Right renal cortex interstitium (tissue), 3 donors: ENCODE measurements around the gene UBE2U. TPM values are rescaled to one million over a fixed set of nuclear protein-coding genes. Genes with fewer than 3 reads are reported as not detected.
"Not testable (repeated sequence)": the region's sequence is repeated elsewhere in the genome, so short reads cannot be mapped to it uniquely, and the experiment has no call there.

ENCODE experiments used
- DNase-seq, 3 donors: peaks; one replicate each; pipeline ENCODE4 v3.0.0-alpha.2; 2013; ENCODE audit warnings: low read depth in 3 of 3, low spot score in 2 of 3
- polyA plus RNA-seq, 3 donors: library from polyadenylated mRNA; unstranded; fragments of 120-200 nt; gene quantifications; one replicate each; pipeline ENCODE4 v1.2.1, GENCODE V29; 2013; ENCODE audit not compliant: insufficient read length in 3 of 3

Gene UBE2U
- polyA plus RNA-seq, 3 donors = not detected

DNA sequence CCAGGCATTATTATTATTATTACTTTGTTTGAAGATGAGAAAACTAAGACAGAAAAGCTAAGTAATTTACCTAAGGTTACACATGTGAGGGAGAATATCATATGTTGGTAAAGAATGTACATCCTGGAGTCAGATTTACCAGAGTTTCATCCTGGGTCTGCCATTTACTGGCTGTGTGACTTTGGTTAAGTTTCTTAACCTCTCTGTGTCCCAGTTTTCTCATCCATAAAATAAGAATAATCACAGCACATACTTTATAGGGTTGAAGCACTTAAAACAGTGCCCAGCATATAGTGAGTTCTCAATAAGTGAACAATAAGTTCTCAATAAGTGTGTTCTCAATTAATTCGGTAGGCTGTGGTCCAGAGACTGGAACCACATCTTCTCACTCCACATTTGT, 32.5 kb downstream of the UBE2U start:
- no peak for DNase-seq

DNA sequence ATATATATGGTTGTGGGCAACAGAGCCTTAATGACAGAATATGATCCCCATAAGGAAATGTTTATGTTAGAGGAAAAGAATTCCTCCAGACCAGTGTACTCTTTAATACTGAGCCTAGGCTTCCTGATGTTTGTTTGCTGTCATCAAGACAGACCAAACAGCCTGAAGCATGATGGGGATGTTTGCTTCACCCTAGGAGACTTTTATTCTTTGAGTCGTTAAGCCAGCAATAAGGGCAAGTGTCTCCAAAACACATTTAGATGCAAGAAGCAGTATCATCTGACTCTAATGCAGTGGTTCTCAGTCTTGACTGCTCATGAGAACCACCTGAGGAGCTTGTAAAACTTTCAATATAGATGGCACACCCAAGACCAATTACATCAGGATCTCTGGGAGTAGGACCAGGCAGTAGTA, 33.1 kb downstream of the UBE2U start:
- DNase-seq = no peak

DNA sequence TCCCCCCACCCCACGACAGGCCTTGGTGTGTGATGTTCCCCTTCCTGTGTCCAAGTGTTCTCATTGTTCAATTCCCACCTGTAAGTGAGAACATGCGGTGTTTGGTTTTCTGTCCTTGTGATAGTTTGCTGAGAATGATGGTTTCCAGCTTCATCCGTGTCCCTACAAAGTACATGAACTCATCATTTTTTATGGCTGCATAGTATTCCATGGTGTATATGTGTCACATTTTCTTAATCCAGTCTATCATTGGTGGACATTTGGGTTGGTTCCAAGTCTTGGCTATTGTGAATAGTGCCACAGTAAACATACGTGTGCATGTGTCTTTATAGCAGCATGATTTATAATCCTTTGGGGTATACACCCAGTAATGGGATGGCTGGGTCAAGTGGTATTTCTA, 36.1 kb downstream of the UBE2U start:
- not testable (repeated sequence) for DNase-seq

DNA sequence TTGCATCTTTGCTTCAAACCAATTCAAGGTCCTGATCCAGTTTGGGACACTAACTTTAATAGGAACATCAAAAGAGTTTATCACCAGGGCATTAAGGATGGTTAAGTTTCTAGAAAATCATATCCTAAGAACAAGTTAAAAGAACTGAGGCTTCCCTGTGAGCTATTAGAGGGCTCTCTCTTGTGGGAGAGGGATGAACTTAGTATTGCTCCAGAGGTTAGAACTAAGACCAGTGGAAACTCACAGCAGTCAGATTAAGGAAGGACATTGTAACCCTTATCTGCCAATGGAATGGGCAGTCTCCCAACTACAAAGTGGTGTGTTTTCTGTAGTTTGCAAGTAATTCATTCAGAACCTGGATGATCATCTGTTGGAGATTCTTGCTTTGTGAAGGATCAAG, 36.8 kb downstream of the UBE2U start:
- DNase-seq = no peak

GRCh38 chr1:64241069-64241468, 37.6 kb downstream of the UBE2U start:
- no peak for DNase-seq

GRCh38 chr1:64242895-64243756, 39.7 kb downstream of the UBE2U start:
- DNase-seq = no peak

- DNase-seq = no peak
Measured at GRCh38 chr1:64243757-64244080, 40.3 kb downstream of the UBE2U start.

GRCh38 chr1:64245495-64245894, 42.1 kb downstream of the UBE2U start:
- DNase-seq = no peak

DNA sequence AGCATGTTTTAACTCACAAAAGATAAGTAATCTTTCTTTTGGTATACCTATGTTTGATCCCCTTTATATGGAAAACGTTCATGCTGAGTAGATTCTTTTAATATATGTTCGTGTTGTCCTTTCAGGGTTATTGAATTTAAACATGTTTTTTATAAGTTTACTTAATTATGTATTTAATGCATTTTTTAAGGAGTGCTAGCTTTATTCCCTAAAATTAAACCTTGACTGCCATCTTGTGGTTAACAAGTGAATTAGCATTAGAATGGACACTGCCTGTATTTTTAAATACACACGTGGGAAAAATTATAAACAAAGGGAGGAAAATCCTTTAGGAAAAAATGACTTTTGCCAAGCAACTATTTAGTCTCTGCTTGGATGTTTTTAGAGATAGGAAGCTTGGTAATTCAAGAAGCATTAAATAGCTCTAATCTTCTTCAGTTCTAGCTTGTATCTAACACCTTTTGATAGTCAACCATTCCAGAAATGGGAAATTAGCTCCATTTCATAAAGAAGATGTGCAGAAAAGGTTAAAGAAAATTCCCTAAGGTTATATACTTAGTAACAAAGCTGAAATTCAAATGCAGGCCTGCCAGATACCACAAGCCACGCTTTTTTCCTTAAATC, 43.0 kb downstream of the UBE2U start:
- no peak for DNase-seq

GRCh38 chr1:64248065-64248464, 44.6 kb downstream of the UBE2U start:
- peak in 1 of 3 donors; percentile 50 for DNase-seq

GRCh38 chr1:64250472-64250871, 47.0 kb downstream of the UBE2U start:
- DNase-seq = not testable (repeated sequence)

DNA sequence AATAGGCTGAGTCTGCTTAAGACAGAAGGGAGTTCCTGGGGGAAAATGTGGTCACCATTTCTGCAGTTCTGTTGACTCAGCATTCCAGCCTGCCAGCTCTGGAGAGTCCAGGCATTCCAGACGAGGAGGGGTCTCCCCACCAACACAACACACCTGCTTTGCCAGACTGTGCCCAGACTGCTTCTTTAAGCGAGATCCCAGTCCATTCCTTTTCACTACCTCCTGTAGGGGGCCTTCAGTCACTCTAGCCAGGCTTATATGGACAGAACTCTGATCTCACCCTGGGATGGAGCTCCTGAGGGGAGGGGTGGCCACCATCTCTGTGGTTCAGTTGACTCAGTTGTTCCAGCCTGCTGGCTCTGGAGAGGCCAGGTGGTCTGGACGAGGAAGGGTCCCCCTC, 48.5 kb downstream of the UBE2U start:
- no peak for DNase-seq

DNA sequence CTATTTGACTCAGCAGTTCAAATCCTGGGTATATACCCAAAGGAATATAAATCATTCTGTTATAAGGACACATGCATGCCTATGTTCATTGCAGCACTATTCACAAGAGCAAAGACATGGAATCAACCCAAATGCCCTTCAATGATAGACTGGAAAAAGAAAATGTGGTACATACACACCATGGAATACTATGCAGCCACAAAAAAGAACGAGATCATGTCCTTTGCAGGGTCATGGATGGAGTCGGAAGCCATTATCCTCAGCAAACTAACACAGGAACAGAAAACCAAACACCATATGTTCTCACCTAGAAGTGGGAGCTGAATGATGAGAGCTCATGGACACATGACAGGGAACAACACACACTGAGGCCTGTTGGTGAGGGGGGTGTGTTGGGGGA, 53.8 kb downstream of the UBE2U start:
- not testable (repeated sequence) for DNase-seq

DNA sequence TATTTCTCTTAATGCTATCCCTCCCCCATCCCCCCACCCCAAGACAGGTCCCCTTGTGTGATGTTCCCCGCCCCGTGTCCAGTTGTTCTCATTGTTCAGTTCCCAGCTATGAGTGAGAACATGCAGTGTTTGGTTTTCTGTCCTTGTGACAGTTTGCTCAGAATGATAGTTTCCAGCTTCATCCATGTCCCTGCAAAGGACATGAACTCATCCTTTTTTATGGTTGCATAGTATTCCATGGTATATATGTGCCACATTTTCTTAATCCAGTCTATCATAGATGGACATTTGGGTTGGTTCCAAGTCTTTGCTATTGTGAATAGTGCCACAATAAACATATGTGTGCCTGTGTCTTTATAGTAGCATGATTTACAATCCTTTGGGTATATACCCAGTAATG, 55.0 kb downstream of the UBE2U start:
- not testable (repeated sequence) for DNase-seq

DNA sequence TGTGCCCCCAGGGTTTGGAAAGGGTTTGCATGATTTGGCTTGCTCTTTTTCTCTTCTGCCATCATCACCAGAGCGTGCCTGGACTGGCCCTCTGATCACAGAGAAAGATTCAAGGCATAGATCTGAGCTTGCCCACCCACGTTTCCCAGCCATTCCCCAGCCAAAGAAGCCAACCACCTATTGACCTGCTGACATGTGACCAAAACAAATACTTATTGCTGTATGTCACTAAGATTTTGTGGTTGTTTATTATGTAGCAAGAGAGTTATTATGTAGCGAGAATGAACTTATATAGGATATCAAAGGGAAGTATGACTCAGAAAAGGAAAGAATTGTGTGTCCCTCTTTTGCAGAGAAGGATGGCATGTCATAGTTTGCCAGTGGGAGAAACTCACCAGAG, 59.9 kb downstream of the UBE2U start:
- no peak for DNase-seq

DNA sequence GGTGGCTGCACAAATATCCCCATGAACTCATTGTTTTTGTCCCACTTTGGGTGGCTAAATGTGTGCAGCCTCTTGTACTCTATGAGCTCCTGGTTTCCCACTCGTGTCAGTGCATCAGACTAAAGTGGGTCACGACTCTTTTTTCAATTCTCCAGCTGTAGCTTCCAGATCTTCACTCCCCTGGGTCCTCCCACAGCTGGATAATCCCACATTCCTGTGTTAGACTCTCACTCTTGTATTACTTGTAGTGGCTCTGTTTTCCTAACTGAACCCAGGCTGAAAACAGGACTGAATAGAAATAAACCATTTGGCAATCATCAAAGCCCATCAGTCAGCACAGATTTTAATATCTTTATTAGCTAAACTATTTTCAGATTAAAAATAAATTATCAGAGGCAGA, 60.4 kb downstream of the UBE2U start:
- no peak for DNase-seq

DNA sequence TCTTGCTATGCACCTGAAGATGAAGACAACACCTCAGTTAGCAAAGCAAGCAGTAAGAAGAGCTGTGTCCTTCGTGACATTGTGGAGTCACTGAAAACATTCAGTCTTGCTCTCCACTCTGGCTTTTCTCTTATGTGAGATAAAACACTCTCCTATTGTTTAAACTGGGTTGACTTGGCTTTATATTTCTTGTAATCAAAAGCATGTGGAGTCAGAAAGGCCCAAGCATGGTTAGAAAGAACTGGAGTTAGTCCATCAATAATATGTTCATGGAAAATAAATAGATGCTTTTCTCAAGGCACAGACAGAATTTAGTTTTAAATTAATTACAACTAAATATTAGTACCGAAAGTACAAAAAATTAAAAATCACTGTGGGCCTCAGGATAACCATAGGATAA, 61.7 kb downstream of the UBE2U start:
- DNase-seq = no peak

DNA sequence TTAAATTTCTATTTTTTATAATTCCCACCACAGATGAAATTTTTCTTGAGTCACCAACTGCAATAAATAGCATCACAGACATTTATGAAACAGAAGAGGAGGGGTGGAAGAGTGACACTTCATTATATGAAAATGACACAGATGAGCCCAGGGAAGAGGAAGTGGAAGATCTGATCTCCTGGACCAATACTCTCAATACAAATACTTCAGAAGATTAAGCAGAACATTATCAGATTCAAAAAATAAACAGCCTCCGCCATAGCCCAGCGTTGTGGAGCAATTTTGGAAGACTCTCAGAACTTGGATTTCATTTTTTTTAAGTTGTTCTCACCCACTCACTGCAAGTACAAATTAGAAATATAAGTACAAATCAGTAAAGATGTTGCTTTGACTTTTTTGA, 63.6 kb downstream of the UBE2U start:
- DNase-seq = no peak

- peak; percentile 68 to 76 (median 69) for DNase-seq
Measured at GRCh38 chr1:64268653-64269557, 65.5 kb downstream of the UBE2U start.

- no peak for DNase-seq
Measured at GRCh38 chr1:64269558-64269884, 66.1 kb downstream of the UBE2U start.

DNA sequence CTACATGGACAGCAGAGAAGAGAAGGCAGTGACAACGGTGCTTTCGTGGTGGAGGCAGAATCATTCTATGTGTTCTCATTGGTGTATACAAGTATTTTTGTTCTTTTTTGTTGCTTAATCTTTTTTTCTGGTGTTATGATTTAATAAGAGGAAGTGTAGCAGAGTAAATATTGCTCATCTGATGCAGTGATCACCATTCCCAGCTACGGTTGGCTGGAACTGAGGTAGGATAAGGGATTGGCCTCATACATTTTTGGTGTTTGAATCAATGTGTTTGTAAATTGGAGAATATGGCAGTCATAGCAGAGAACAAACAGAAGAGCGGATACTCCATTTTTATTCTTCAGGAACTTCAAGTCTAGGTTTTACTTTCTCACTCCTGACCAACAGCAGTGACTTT, 76.6 kb downstream of the UBE2U start:
- DNase-seq = no peak

GRCh38 chr1:64282351-64282750, 78.9 kb downstream of the UBE2U start:
- peak; percentile 31 to 50 (median 34) for DNase-seq
